HPDE6-E6E7 (cell line): ENCODE data around the gene SORCS1.

ENCODE experiments used
- DNase-seq: peaks from one replicate; pipeline ENCODE4 v3.0.0; 2011; ENCODE audit warnings: missing footprints; ENCODE audit errors: extremely low spot score

The SORCS1 gene

DNA sequence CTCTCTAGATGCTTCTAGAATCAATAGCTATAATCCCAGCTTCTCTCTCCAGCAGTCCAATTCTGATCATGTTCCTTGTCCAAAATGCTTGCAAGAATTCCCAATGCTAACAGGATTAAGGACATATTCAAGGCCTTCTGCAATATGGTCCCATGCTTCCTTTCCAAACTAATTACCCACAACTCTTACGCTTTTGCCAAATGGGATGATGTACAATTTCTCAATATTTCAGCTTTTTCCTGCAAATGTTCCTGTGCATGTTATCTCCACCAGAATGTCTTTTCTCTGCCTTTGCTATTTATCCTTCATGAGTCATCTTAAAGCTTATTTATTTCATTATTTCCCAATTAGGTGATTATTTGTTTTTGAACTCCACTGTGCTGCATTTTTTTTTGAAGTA, 556.4 kb downstream of the SORCS1 start:
- DNase-seq = no peak

DNA sequence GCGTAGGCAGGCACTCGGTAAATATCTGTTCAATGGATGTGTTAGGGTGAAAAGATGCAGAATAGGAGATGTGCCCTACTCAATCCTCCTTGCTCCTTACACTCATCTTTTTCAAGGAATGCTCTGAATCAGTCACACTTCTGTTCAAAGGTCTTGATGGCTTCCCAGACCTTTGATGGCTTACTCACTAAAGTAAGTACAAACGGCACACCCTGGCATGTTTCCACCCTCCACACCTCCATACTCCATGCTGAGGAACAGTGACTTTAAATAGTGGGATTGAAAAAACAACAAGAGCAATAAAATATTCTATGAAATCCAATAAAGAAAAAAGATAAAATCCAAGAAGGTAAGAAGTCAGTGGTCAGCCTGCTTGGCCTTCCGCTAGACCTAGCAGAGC, 569.2 kb downstream of the SORCS1 start:
- no peak for DNase-seq

DNA sequence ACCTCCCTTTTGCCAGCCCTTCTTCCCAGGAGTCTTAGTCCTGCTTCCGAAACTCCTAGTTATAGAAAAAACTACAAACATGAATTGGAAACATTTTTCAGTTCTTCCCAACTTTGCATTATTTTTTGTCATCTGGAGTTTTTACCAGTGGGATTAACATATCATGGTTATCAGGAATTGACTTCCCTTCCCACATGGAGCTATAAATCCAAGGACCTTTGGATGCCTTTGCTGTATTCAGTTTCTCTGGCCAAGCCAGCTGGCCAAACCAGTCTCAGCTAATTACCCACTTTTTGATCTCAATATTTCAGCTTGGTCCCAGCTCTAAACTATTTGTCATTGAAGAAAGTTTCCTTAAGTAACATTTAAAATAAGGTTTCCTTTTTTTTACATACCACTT, 570.6 kb downstream of the SORCS1 start:
- no peak for DNase-seq

DNA sequence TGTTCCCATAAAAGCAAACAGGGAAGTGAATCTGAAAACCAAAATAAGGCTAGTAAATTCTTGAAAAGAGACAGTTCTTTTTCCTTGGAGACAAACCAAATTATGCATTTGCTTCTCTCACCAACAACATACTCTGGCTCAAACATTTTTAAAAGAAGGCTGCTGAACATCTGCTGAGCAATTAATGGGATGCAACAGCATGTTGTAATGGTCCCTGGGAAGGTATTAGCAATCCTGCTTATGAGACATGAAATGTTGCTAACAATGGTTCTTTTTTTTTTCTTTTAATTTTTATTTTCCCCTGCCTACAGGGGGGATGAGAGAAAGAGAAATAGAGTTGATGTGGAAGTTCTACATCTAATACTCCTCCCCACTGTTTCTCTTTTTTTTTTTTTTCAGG, 572.1 kb downstream of the SORCS1 start:
- DNase-seq = no peak

DNA sequence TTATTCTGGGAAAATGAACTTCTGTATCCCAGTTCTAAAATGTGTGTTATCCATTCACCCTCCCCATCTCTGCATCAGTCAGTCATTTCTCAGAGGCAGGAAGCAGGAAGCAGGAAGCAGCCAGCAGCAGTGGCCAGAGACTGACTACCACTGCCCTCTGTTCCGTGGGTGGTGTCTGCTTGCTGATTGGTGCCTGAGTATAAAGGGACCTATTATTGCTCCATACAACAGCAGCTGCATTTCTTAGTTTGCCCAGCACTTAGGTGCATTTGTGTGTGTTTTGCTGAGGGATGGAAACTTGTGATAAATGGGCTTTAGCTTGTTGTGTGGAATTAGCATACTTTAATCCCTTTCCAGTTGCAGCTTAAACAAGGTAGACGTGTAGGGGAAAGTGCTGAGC, 582.2 kb downstream of the SORCS1 start:
- no peak for DNase-seq

DNA sequence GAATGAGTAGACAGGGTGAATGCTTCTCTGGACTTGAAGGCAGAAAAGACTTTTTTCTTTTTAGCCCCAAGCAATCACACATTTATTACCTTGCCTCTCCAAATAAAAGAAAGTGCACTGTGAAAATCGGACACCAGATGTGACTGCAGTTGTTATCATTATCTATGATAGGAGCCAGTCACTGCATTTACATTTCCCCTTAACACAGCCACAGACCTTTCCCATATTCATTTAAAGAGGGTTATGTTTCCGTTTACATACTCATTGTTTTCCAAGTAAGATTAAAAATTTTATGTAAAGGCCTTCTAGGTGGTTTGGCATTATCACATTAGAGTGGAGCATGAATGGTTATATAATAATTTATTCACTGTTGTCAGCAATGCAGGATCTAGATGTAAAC, 586.8 kb downstream of the SORCS1 start:
- no peak for DNase-seq

DNA sequence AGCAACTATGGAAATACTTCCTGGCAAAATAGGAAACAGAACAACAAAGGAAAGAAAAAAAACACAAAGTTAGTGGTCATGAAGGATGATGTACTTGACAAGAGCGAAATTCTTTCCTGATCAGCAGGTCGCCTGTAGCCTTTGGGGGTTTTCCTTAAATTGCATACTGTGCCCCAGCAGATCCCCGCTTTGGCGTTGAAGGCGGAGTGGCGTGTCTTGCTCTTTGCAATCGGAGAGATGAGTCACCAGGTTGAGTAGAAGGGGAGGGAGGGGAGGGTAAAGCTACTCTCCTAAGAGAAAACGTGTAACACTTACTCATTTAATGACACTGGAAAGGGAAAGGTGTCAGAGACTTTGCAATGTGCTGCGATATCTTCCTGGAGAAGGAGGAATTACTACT, 587.2 kb downstream of the SORCS1 start:
- peak; percentile 55 for DNase-seq

DNA sequence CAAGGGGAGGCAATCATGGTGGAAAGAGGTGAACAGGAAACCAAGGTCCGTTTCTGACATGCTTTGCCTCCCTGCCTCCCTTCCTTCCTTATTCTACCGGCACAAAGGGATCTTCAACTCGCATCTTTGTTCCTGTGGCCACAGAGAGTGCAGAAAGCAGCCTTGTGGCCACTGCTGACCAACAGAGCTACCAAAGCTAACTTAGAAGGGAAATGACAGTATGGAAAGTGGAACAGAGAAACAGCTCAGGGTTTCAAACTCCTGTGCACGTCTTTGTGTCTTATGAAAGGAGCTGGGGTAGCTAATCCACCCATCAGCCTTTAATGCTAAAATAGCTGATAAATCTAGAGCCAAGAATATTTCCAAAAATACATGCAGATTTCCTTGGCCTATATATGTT, 588.0 kb downstream of the SORCS1 start:
- DNase-seq = no peak

DNA sequence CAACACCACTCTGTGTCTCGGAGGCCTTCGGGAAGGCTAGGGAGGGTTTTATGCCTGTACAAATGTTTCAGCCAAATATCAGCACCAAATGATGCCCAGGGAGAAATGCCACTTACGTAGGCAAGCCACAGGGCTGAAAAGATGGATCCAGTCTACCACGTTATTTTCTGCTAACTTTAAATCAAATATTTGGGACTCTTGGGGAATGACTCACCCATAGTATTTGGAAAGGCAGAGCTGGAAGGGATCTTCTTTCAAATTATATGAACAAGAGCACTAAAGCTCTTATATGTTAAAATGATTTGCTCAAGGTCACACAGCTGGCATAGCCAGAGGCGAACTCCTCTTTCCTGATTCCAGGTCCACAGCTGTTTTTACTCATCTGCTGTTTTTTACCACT, 591.4 kb downstream of the SORCS1 start:
- no peak for DNase-seq

DNA sequence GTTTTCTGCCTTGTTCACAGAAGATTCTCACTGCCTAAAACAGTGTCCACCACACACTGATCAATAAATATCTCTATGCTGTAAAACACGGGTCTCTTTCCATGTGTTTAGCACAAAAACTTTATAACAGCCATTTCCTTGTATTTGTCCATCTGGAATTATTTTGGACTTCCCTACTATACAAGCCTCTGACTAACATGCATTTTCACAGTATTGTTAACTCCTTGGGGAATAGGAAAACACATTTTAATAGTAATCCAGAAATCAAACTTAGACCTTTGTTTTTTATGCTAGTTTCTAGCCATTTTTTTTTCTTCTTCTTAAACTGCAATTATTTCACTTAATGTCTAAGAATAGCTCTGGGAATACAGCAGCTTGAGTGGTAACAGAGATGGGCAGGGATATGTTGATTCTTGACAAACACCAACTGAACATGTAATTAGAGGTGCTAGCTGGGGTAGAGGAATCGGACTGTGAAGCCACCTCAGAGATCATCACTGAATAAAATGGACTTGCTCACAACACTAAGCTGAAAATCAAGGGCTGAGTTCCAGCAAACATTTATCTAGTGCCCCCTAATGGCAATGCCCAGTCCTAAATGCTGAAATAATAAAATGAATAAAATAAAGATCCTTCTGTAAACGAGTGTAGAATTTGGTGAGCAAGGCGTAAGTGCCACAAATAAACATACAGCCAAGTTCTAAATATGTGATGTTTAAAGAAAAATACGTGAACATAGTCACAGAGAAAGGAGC, 593.1 kb downstream of the SORCS1 start:
- DNase-seq = peak; percentile 31

DNA sequence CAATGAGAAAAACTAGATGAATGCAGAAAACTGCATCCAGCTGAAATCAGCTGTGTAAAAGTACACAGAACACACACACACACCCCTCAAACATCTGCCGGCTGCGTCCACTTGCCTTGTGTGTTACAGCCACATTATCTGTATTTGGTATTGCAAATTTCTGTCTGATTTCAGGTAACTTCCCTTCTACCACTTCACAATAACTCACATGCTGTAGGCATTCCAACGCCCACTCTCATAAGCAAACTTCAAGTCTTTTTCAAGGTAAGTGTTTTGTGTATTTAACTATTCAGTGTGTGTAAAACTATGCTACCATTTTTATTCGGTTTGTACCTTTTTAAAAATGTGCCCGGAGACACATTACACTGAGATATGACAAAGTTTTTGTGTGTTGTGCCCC, 594.2 kb downstream of the SORCS1 start:
- no peak for DNase-seq

DNA sequence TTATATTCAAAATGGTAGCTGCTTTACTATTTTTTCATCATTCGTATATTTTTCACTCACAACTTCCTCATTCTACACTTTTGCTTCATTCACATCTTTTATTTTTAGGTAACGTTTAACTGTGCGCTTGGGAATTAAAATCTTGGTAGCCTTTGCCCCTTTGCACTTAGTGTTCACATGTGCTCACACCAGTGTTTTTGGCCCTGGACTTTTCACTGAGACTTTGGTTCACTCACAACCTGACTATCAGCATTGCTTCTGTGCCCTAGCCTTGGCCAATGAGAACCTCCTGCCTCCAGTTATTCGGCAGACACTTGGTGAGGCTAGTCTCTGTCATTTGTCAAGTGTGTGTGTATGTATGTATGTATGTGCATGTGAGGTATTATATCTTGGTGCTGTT, 596.9 kb downstream of the SORCS1 start:
- no peak for DNase-seq

DNA sequence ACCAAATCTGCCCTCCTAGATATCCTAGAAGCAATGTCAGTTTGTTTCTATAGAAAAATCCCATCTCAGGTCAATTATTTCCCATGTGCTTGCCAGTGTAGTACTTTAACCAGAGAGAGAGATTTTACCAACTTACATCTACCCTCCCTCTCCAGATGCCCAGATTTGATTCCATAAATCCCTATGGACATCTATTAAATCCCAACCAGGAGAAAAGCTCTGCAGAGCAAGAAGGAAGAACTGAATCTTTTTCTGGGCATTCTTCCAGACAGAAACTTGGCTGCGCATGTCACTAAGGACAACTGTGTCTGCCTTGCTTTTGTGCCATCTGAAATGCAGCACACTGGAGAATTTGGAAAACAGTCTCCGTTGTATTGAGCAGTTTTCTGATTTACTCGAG, 597.6 kb downstream of the SORCS1 start:
- DNase-seq = no peak

DNA sequence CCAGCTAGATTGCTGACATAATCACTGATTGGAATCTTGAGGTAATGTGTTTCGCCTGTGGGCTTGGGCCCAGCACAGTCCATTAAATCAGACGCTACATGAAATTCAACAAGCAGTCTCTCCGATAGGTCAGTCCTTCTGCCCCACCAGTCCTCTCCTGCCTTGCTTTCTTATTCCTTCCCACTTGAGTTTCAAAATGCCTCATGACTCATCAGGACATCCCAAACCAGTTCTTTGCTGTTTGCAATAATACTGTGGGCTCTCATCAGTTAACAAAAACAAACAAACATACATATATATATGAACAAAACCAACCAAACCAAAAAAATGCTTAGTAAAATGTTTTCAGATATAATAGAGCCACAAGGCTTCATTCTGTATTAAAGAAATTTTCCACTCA, 599.0 kb downstream of the SORCS1 start:
- DNase-seq = no peak

DNA sequence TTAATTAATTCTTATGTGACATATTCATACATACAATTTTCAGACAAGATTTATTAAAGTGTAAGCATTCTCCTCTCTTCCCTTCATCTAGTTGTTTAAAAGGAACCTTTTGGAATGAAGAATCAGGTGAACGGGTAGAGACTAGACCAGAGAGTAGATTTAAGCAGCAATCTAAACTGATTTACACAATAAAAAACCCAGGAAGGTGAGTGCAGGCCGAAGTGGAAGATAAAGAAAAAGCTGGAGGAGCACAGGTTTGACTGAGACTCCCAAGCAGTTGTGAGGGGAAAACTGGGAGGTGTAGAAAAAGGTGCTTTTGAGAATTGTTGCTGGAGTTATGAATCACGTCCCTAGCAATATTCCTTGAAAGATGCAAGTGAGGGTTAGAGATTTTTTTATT, 601.1 kb downstream of the SORCS1 start:
- no peak for DNase-seq

DNA sequence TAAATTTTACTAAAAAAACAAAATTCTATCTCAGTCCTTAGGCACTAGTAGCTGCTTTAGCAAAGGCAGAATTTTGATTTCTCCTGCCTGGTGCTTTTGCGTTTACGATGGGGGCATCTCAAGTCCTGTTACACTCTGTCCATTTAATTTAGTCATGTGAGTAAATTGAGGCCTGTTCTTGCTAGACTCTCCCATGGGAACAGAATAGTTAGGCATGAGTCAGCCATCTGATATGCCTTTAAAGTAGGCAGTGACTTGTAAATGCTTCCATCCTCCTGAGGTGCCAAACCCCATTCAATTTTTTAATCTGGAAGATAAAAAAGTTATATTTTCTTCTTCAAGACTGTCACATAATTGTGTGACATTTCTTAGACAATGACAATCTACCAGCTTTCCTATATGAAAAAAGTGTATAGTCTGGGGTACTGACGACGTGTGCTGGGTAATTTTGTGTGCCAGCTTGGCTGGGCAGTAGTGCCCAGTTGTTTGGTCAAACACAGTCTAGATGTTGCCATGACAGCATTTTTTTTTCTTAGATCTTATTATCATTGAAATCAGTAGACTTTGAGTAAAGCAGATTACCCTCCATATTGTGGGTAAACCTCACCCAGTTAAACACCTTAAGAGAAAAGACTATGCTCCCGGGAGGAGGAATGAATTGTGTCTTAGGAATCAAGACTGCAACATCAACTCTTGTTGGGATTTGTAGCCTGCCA, 603.4 kb downstream of the SORCS1 start:
- no peak for DNase-seq

DNA sequence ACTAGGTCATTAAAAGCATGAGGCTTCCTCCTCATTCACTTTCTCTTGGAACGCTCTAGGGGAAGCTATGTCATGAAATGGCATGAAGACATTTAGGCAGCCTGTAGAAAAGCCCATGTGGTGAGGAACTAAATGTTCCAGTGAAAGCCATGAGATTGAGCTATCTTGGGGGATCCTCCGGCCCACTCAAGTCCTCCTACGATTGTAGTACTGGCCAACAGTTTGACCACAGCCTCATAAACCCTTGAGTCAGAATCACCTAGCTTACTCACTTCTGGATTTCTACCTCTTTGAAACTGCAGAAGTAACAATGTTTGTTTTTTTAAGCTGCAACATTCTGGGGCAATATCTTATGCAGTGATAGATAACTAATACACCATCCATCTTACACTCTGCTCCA, 605.1 kb downstream of the SORCS1 start:
- no peak for DNase-seq

DNA sequence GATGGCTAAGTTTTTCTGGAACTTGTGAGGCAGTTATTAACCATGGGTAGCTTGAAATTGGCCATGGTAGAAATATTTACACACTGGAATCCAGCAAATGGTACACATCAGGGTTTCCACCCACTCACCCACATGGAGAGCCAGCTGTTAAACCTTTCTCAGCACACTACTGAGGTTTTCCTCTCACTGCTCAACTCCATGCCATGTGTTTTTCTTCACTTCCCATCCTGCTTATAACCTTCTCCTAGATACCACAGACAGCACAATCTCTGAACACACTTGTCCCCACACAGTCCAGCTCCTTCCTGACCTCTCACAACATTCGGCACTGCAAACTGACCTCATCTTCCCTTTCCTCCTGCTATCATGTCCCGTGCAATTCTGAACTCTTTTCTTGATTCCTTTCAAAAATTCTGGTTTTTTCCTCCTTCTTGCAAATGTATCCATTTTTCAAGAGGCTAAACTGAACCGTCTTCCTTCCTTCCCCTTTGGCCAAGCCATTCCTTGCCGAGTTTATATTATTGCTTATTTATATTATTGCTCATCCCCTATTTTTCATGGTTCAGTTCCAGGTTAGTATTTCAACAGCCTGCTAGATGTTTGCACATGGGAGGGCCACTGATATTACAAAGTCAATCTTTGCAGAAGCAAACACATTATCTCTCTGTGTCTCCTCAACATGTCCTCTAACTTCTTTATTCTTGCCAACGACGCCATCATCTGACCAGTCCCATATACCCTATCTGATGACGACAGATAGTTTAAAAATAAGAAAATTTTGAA, 606.4 kb downstream of the SORCS1 start:
- DNase-seq = no peak

DNA sequence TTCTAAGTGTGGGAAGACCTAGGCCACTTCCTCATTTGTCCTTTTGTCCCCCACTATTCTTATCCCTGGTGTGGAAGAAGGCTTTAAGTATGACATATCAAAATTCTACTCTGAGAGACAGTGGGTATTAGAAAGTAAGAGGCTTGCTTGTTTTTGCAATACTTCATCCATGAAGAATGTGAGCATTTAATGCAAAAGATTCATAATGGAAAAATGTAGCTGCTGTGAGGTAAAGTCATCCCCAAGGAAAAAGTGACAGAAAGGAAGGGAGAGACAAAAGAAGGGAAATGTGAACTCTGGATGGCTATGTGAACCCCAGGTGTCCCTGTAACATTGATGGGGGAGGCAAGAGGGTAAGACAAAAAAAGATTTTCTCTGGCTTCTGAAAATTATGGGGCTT, 607.5 kb downstream of the SORCS1 start:
- DNase-seq = no peak

DNA sequence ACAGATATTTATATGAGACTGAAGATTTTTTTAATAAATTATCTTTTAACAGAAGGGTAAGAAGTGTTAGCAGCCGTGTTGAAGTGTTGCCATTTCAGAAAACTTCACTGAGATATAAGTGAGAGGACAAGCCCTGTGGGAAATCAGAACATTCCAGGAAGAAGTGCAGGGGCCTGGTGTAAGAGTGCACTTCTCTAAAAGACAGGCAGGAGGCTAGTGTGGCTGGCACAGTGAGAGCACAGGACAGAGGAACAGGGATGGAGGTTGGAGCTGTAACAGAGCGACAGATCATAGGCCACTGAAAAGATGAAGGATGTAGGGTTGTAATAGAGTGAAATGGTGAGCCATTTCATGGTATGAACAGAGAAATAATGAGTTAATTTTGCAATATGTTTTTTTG, 608.9 kb downstream of the SORCS1 start:
- no peak for DNase-seq

DNA sequence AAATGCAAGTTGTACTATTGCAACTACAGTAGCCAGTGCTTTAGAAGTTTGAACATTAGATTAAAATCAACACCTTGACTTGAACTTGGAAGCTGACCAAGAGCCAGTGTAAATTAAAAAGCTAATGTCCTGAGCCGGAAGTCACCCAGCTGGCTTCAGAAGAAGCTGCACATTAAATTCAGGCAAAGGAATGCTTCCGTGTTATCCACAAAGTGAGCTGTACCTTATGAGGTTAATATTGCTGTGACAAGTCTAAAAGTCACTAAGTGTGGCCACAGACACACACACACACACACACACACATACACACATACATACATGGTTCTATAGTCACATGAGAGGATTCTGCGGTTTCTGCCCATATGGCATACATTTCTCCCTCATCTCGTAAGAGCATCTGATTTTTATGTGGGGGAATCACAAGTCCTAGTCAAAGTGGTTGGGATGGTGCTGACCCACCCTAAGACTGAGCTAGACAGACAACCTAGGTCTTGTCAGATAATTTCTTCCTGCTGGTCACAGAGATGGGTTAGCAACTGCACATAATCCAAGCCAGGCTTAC, 612.9 kb downstream of the SORCS1 start:
- no peak for DNase-seq

DNA sequence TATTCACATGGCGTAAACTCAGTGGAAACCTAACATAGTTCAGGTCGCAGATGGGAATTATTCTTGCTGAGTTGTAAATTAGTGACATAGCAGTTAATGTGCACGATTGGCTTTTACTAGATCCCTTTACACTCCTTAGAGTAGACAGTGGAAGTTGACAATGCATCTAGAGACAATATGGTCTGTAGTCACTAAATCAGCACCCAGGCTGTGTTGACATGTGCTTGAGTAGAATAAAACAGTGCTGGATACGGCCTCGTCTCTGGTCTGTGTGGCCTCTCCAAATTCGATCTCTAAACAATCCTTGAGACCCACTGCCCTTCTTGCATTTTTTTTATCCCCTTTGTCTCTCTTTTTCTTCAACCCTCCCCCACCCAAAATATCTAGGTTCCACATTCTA, 615.7 kb downstream of the SORCS1 start:
- no peak for DNase-seq
